K562 (cell line): ENCODE data around the gene GSTA4. TPM values are rescaled to one million over a fixed set of nuclear protein-coding genes. Genes with fewer than 3 reads are reported as not detected.

Experiments used
- ATAC-seq: fragments of 200-7000 bp; cut with Tn5 transposase; 3 replicates; pipeline ENCODE4 v1.9.1; 2020; ENCODE audit warnings: moderate library complexity
- BruUV-seq: library from RNA; stranded (reverse); fragments of 400-500 nt; replicated peaks from 2 replicates; lab custom pipeline; 2021; lab: Mats Ljungman, UMichigan
- CTCF ChIA-PET: fragments of 300-600 bp; formaldehyde crosslinking; extraction: SDS; loops from one replicate; lab custom pipeline; 2021; ENCODE audit warnings: low intra/inter-chr PET ratio; lab: Yijun Ruan, JAX
- POLR2A ChIA-PET: fragments of 300-600, 350-650 bp; sonication (Branson Sonifier 250); formaldehyde crosslinking; extraction: SDS; loops from one replicate; lab custom pipeline; 2021; ENCODE audit warnings: antibody characterized with exemption, inconsistent platforms; lab: Yijun Ruan, JAX
- DNase-seq, 4 experiments: peaks; one replicate each; pipeline versions ENCODE4 v3.0.0 to v3.0.0-alpha.2; 2011 to 2018; ENCODE audit warnings: low spot score in 3 of 4, mixed read lengths in 3 of 4; ENCODE audit errors: extremely low read depth in 1 of 4
- FAIRE-seq: peaks from 2 replicates; lab custom pipeline; 2011; peaks lifted over from hg19 to GRCh38; lab: Jason Lieb, UNC
- H2AFZ ChIP-seq: 2 replicates; pipeline ENCODE4 v1.6.0; 2011; ENCODE audit warnings: low read depth, low read length, control low read depth, inconsistent platforms
- H3K27ac ChIP-seq: fragments of 200-600 bp; 3 replicates; pipeline ENCODE4 v1.8.0; 2011; ENCODE audit warnings: low read depth, mild to moderate bottlenecking, control low read depth, inconsistent platforms, low read length, moderate library complexity, mixed read lengths; ENCODE audit errors: extremely low read depth
- H3K27me3 ChIP-seq, 2 experiments: fragments of 300-600 bp in 1 of 2; 2 replicates in 1 of 2; 3 replicates in 1 of 2; pipeline versions ENCODE4 v1.6.0 to v1.8.0; 2011; ENCODE audit warnings: inconsistent platforms in 2 of 2, low read length in 2 of 2, mild to moderate bottlenecking in 1 of 2, mixed read lengths in 1 of 2, moderate library complexity in 1 of 2; ENCODE audit not compliant: control insufficient read depth in 2 of 2, insufficient read depth in 2 of 2
- H3K36me3 ChIP-seq: fragments of 300-600 bp; 3 replicates; pipeline ENCODE4 v1.8.0; 2011; ENCODE audit warnings: mild to moderate bottlenecking, low read length, inconsistent platforms; ENCODE audit not compliant: control insufficient read depth, insufficient read depth
- H3K4me1 ChIP-seq, 2 experiments: fragments of 200-600 bp in 1 of 2; replicated peaks in 1 of 2; 2 replicates in 1 of 2; 3 replicates in 1 of 2; pipeline versions ENCODE4 v1.5.1 to v1.8.0; 2011; ENCODE audit warnings: inconsistent platforms in 2 of 2, low read length in 2 of 2, mild to moderate bottlenecking in 1 of 2, mixed read lengths in 1 of 2, moderate library complexity in 1 of 2; ENCODE audit not compliant: control insufficient read depth in 2 of 2, insufficient read depth in 2 of 2
- H3K4me2 ChIP-seq: 2 replicates; pipeline ENCODE4 v1.6.1; 2011; ENCODE audit warnings: low read length, control low read depth, inconsistent platforms, mixed read lengths; ENCODE audit not compliant: insufficient read depth
- H3K4me3 ChIP-seq: fragments of 200-600 bp; sonication (generic), shearing (Covaris generic); 2 replicates; pipeline ENCODE4 v1.5.1; 2016; ENCODE audit warnings: control low read depth, inconsistent platforms
- H3K79me2 ChIP-seq: fragments of 200-600 bp; 3 replicates; pipeline ENCODE4 v1.8.0; 2011; ENCODE audit warnings: low read length, inconsistent platforms; ENCODE audit not compliant: control insufficient read depth, insufficient read depth
- H3K9ac ChIP-seq, 2 experiments: 2 replicates each; pipeline versions ENCODE4 v1.6.0 to v1.6.1; 2011; ENCODE audit warnings: low read depth in 2 of 2, low read length in 2 of 2, control low read depth in 1 of 2, inconsistent platforms in 1 of 2, mild to moderate bottlenecking in 1 of 2, mixed read lengths in 1 of 2; ENCODE audit not compliant: insufficient read depth in 1 of 2
- H3K9me1 ChIP-seq: one replicate; pipeline ENCODE4 v1.6.0; 2011; ENCODE audit warnings: inconsistent platforms, mild to moderate bottlenecking, low read length, moderate library complexity; ENCODE audit not compliant: control insufficient read depth, insufficient read depth
- H3K9me3 ChIP-seq: replicated peaks from 2 replicates; pipeline ENCODE4 v1.5.1; 2011; ENCODE audit warnings: low read depth, low read length, inconsistent platforms; ENCODE audit not compliant: control insufficient read depth, insufficient read depth
- H4K20me1 ChIP-seq: replicated peaks from 2 replicates; pipeline ENCODE4 v1.6.1; 2011; ENCODE audit warnings: low read length, inconsistent platforms, mixed read lengths; ENCODE audit not compliant: control insufficient read depth, insufficient read depth
- ATF7 ChIP-seq: fragments of 450-650 bp; IDR thresholded peaks from 2 replicates; pipeline ENCODE4 v1.7.1; 2014; ENCODE audit warnings: mild to moderate bottlenecking, moderate library complexity
- FOSL1 ChIP-seq: fragments of 200-800 bp; sonication (Bioruptor generic); conservative IDR thresholded peaks from 2 replicates; pipeline ENCODE4 v1.6.1; 2016; ENCODE audit warnings: missing genetic modification characterization, missing compliant biosample characterization
- FOXJ3 ChIP-seq: sonication (generic); formaldehyde crosslinking; IDR thresholded peaks from 2 replicates; pipeline ENCODE4 v1.4.0; 2020; ENCODE audit warnings: mild to moderate bottlenecking, missing genetic modification reagents
- HDAC8 ChIP-seq: fragments of 450-650 bp; IDR thresholded peaks from 2 replicates; pipeline ENCODE4 v1.6.1; 2016; ENCODE audit warnings: mild to moderate bottlenecking, missing genetic modification characterization, moderate library complexity, missing compliant biosample characterization
- NCOA4 ChIP-seq: fragments of 450-650 bp; IDR thresholded peaks from 2 replicates; pipeline ENCODE4 v1.6.1; 2018; ENCODE audit warnings: mild to moderate bottlenecking; ENCODE audit not compliant: partially characterized antibody
- TBL1XR1 ChIP-seq, 2 experiments: IDR thresholded peaks; 2 replicates each; pipeline ENCODE4 v1.6.1; 2012; ENCODE audit warnings: improper control_type of control experiment in 2 of 2, low read length in 2 of 2, mild to moderate bottlenecking in 1 of 2
- THRAP3 ChIP-seq: fragments of 450-650 bp; IDR thresholded peaks from 2 replicates; pipeline ENCODE4 v1.6.1; 2016; ENCODE audit warnings: mild to moderate bottlenecking, inconsistent platforms, borderline replicate concordance
- XRCC5 ChIP-seq: fragments of 200-400 bp; formaldehyde crosslinking; IDR thresholded peaks from 2 replicates; pipeline ENCODE4 v1.6.1; 2017; ENCODE audit warnings: low read depth, mild to moderate bottlenecking, low read length
- ZNF165 ChIP-seq: fragments of 250-450 bp; sonication (Bioruptor Pico); IDR thresholded peaks from 2 replicates; pipeline ENCODE4 v1.4.0; 2020; ENCODE audit warnings: borderline replicate concordance
- ZNF224 ChIP-seq: sonication (generic); formaldehyde crosslinking; IDR thresholded peaks from 2 replicates; pipeline ENCODE4 v1.8.0; 2022; ENCODE audit warnings: mild to moderate bottlenecking, missing genetic modification reagents
- WGBS: fragments of 100-300 bp; shearing (Covaris generic); methylation state at CpG from one replicate; pipeline ENCODE4 v1.1.6; 2016; ENCODE audit warnings: low coverage, mixed read lengths; ENCODE audit not compliant: insufficient coverage; ENCODE audit errors: missing lambda C conversion rate; 5-methylcytosine and 5-hydroxymethylcytosine counted together
- in situ Hi-C: fragments of 300-500 bp; cut with MboI; formaldehyde crosslinking; loops from 4 replicates; pipeline ENCODE4 v1.15.0; 2018; ENCODE audit warnings: inconsistent platforms, mixed read lengths
- intact Hi-C: fragments of 100-400 bp; cut with micrococcal nuclease; formaldehyde crosslinking; loops from 2 replicates; pipeline ENCODE4 v1.14.2; 2022
- polyA plus RNA-seq, 8 experiments: library from polyadenylated mRNA; depleted of rRNA in 4 of 8; stranded (reverse) in 5 of 8; unstranded in 3 of 8; fragments of >200 nt; fragmentation: Nextera tagmentation in 2 of 8; fragmentation: Illumina TruSeq in 1 of 8; extraction: Ambion mirVana in 2 of 8; extraction: Trizol in 1 of 8; gene quantifications; 2 replicates each; pipeline versions ENCODE4 v1.2.1 to v1.2.3, GENCODE V29; 2011 to 2014; ENCODE audit warnings: inconsistent platforms in 1 of 8, missing spikeins in 1 of 8
- total RNA-seq, 7 experiments: library from RNA; depleted of rRNA in 6 of 7; stranded (reverse); fragments of >200 nt in 6 of 7; fragmentation: Illumina TruSeq in 2 of 7; extraction: Trizol in 2 of 7; gene quantifications; 2 replicates each; pipeline versions ENCODE4 v1.2.1 to v1.2.3, GENCODE V29; 2011 to 2021; ENCODE audit warnings: low replicate concordance in 1 of 7
- TF ChIP-seq, protein P1 (sequence below): fragments of 250-450 bp; sonication (Bioruptor Pico); IDR thresholded peaks from 2 replicates; pipeline ENCODE4 v1.4.0; 2020; ENCODE audit warnings: mild to moderate bottlenecking
- TF ChIP-seq, protein P2 (sequence below): sonication (generic); formaldehyde crosslinking; IDR thresholded peaks from 2 replicates; pipeline ENCODE4 v1.8.0; 2023; ENCODE audit warnings: missing genetic modification reagents, mild to moderate bottlenecking, borderline replicate concordance

Gene GSTA4
- total and polyA plus RNA-seq, 9 of the 15 experiments (the other 6 are each of a cell fraction or from before 2014, with no cell fraction given), result 0.89 to 4.0 (median 2.0) TPM

DNA sequence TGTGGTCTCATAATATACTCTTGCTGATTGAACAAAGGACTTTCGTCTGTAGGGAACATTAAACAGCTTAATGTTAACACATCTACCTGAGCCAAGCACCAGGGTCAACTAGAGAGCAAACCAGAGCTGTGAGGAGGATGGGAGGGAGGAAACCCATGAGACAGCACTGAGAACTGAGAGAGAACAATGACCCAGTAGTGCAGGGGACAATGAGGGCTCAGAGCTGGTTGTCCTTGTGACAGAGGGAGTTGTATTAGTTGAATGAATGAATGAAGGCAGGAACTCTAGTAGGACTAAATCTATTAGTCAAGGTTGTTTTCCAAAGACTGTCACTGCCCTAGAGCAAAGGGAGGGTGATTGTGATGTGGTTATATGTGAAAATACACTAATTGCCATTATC lies 28.2 kb upstream of the GSTA4 start:
- 12% methylated on average over 1 of the region's 1 CpG for WGBS
- no peaks in the 10 kb centered on the region for H3K9me1 ChIP-seq
- no peaks in the 10 kb centered on the region for H3K36me3 ChIP-seq
- in situ Hi-C loops (no loop called here), intact Hi-C loops (no loop called here)
- H3K27me3 ChIP-seq, result no peaks in the 10 kb centered on the region
- DNase-seq (no peak), ATAC-seq (no peak), FAIRE-seq (no peak)
- no peak overlapping the region for H3K4me2 ChIP-seq
- H4K20me1 ChIP-seq, result no peaks in the 10 kb centered on the region
- H3K27ac ChIP-seq, result no peak overlapping the region
- BruUV-seq, result no TSS peak
- peaks cover 0 to 7% of the 10 kb centered on the region in 2 experiments; a peak in 1 of 5 replicates for H3K4me1 ChIP-seq
- H2AFZ ChIP-seq, result no peak overlapping the region
- no peak overlapping the region for H3K9ac ChIP-seq
- no peak overlapping the region for H3K4me3 ChIP-seq
- TF ChIP-seq HDAC8 (tag), result no peak
- TF ChIP-seq ATF7, result no peak
- TF ChIP-seq XRCC5, result no peak
- TF ChIP-seq, protein P1, sequence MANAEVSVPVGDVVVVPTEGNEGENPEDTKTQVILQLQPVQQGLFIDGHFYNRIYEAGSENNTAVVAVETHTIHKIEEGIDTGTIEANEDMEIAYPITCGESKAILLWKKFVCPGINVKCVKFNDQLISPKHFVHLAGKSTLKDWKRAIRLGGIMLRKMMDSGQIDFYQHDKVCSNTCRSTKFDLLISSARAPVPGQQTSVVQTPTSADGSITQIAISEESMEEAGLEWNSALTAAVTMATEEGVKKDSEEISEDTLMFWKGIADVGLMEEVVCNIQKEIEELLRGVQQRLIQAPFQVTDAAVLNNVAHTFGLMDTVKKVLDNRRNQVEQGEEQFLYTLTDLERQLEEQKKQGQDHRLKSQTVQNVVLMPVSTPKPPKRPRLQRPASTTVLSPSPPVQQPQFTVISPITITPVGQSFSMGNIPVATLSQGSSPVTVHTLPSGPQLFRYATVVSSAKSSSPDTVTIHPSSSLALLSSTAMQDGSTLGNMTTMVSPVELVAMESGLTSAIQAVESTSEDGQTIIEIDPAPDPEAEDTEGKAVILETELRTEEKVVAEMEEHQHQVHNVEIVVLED (CRISPR knock-in tag), result no peak
- no peak for TF ChIP-seq FOXJ3 (CRISPR knock-in tag)
- no peak for TF ChIP-seq THRAP3
- TF ChIP-seq ZNF224 (CRISPR knock-in tag), result no peak
- TF ChIP-seq TBL1XR1 (IDR thresholded peaks at IDR 0.05; ENCODE audit: low read length in 2 of 2), result no peak
- no peak for TF ChIP-seq FOSL1 (tag)
- no peak for TF ChIP-seq NCOA4
- TF ChIP-seq, protein P2, sequence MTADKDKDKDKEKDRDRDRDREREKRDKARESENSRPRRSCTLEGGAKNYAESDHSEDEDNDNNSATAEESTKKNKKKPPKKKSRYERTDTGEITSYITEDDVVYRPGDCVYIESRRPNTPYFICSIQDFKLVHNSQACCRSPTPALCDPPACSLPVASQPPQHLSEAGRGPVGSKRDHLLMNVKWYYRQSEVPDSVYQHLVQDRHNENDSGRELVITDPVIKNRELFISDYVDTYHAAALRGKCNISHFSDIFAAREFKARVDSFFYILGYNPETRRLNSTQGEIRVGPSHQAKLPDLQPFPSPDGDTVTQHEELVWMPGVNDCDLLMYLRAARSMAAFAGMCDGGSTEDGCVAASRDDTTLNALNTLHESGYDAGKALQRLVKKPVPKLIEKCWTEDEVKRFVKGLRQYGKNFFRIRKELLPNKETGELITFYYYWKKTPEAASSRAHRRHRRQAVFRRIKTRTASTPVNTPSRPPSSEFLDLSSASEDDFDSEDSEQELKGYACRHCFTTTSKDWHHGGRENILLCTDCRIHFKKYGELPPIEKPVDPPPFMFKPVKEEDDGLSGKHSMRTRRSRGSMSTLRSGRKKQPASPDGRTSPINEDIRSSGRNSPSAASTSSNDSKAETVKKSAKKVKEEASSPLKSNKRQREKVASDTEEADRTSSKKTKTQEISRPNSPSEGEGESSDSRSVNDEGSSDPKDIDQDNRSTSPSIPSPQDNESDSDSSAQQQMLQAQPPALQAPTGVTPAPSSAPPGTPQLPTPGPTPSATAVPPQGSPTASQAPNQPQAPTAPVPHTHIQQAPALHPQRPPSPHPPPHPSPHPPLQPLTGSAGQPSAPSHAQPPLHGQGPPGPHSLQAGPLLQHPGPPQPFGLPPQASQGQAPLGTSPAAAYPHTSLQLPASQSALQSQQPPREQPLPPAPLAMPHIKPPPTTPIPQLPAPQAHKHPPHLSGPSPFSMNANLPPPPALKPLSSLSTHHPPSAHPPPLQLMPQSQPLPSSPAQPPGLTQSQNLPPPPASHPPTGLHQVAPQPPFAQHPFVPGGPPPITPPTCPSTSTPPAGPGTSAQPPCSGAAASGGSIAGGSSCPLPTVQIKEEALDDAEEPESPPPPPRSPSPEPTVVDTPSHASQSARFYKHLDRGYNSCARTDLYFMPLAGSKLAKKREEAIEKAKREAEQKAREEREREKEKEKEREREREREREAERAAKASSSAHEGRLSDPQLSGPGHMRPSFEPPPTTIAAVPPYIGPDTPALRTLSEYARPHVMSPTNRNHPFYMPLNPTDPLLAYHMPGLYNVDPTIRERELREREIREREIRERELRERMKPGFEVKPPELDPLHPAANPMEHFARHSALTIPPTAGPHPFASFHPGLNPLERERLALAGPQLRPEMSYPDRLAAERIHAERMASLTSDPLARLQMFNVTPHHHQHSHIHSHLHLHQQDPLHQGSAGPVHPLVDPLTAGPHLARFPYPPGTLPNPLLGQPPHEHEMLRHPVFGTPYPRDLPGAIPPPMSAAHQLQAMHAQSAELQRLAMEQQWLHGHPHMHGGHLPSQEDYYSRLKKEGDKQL (CRISPR knock-in tag), result no peak
- no peak for TF ChIP-seq ZNF165 (CRISPR knock-in tag)
- CTCF ChIA-PET, result no interaction called here
- no peaks in the 10 kb centered on the region for H3K79me2 ChIP-seq
- POLR2A ChIA-PET, result interaction anchor here (1.0 kb wide), 1 partner anchor 10 kb away, joined by 4 read pairs; no protein-coding TSS in a partner anchor
- H3K9me3 ChIP-seq, result no peaks in the 10 kb centered on the region
